ENCODE measurements around the gene NARF.
A peak's percentile ranks its signal among the peaks of the same experiment; 100 is the strongest.
"Not testable (repeated sequence)": the region's sequence is repeated elsewhere in the genome, so short reads cannot be mapped to it uniquely, and the experiment has no call there.

Gene NARF

DNA sequence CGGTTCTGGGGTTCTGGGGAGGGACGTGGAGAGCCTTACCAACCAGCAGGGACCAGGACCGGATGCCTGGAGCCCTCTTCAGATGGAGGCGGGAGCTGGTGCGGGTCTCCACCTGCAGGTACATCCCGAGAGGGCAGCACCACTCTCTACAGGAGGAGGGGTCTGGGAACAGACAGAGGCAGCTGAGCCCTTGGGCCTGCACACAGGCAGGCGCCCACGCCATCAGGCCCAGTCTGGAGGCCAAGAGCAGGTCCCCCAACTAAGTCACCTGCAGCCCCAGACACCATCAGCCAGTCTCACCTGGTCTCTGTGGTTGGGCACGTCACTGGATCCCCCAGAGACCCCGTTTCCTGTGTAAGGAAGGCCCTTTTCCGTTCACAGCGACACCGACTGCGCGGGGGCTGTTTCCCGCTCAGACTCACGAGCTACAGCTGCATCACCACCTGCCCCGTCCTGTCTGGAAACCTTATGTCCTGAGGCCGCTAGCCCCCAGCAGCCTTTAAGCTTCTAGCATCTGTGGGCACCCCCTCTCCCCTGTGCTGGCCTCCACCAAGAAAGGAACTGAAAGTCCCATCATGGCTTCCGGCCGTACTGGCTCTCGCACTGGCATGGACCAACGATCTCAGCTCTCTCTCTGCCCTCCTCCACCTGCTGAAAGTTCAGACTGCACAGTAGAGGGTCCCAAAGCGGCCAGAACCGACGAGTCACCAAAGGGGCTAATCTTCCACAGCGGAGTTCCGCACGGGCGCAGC, 9.2 kb upstream of the NARF start:
- DNase-seq, result peak; percentile 69

DNA sequence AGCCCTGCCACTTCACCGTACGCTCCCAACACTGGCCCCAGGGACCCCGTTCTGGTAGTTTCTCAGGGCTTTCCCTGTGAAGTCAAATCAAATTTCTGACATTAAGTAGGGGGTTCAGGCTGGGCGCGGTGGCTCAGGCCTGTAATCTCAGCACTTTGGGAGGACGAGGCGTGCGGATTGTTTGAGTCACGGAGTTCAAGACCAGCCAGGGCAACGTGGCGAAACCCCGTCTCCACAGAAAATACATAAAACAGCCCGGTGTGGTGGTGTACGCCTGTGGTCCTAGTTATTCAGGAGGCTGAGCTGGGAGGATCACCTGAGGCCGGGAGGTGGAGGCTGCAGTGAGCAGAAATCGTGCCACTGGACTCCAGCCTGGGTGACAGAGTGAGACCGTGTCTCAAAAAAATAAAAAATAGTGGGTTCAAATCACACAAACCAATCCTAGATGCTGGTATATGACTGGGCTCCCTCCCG, 8.6 kb upstream of the NARF start:
- peak; percentile 27 for DNase-seq

GRCh38 chr17:82450357-82451106, 8.0 kb upstream of the NARF start, which contains the start of gene CYBC1:
Gene CYBC1 (minus strand): TSS chr17:82450752. CDS start chr17:82449254, 1,498 bp downstream.
- peak; percentile 99 for DNase-seq

DNA sequence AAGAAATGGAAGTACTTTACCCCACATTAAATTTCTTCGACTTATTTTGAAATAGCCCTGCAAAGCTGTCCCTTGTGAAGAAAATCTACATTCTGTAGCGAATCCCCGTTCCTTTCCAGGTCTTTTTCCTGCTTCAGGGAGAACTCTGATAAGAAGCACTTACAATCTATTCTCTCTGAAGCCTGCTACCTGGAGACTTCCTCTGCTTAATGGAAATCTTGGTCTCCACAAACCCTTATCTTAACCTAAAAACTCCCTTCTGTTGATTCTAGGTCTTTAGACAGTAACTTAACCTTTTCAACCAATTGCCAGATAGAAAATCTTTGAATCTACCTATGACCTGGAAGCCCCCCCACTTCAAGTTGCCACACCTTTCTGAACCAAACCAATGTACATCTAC, 6.4 kb upstream of the NARF start:
- no peak for DNase-seq

- not testable (repeated sequence) for DNase-seq
These were observed 5.4 kb upstream of the NARF start for GRCh38 chr17:82453151-82453550.

DNA sequence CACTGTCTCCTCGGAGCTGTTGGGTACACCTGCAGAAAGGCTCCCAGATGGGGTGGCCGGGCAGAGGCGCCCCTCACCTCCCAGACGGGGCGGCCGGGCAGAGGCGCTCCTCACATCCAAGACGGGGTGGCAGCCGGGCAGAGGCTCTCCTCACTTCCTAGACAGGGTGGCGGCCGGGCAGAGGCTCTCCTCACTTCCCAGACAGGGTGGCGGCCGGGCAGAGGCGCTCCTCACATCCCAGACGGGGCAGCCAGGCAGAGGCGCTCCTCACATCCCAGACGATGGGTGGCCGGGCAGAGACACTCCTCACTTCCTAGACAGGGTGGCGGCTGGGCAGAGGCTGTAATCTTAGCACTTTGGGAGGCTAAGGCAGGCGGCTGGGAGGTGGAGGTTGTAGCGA, 4.8 kb upstream of the NARF start:
- DNase-seq, result not testable (repeated sequence)

DNA sequence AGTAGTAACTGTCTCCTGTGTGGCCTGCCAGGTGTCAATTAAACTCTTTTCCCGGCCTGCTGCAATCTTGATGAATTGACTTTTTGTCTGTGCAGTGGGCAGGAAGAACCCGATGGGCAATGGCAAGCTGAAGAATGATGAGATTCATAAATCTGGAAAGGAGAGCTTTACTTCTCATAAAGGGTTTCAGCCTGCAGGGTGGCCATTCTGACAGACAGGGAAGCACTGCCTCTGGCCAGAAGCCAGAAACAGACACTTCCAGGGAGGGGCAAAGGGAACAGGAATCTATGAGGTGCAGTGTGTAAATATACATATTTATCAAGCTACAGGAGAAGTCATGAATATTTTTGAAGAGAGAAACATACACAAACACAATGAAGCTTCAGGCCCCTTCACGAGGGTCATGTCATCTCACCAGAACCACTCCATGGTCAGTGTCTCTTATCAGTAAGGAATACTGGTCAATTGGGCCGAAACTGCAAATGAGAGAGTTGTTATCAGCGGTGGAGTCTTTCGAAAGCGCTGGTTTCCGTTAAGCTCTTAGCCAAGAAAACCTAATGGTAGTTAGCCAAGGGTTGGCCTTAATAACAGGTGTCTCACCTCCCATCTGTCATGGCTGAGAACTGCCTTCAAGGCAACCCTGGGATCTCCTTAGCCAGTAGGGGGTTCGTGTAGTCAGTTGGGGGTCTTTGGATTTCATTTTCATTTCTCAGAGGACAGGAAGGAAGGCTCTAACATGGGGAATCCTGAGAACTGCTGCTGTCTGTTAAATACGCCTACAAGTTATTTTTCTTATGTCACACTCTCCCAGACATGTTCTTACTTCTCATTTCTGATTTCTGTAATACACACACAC, 1.2 kb upstream of the NARF start:
- DNase-seq, result peak; percentile 67

- DNase-seq, result no peak
These were observed 687 bp upstream of the NARF start for GRCh38 chr17:82457929-82458178.

DNA sequence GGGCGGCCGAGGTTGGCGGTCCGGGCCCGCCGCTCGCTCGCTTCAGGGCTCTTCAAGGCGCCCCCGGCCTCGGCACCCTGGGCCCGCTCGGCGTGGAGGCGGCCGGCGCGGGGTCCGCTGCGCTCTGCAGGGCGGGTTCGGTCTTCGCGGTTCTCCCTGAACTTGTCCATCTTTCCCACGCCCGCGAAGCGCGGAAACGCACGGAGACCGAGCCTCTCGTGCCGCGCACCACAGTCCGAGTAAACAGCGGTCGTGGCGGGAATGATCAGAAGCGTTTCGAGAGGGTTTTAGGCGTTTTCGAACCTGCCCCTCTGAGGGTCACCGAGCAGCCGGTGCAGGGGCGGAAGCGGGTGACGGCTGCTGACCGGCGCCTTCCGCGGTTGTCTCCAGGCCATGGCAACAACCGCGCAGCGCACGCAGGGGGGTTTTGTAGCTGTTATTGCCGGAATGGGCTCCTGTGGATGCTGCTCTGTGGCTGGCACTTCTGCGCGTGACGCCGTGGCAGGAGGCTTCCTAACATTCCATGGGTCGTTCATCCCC, 414 bp downstream of the NARF start:
- peak; percentile 49 for DNase-seq

DNA sequence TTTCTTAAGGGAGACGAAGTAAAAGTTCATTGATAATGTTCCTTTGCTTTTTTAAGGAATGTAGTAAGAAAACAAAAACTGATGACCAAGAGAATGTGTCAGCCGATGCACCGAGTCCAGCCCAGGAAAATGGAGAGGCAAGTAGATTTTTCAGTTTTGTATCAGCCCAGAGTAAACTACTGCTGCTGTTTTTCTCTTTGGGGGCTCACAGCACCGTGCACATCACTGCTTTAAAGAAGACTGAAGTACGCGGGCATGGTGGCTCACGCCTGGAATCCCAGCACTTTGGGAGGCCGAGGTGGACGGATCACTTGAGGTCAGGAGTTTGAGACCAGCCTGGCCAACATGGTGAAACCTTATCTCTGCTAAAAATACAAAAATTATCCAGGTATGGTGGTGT, 1.4 kb downstream of the NARF start:
- not testable (repeated sequence) for DNase-seq

- DNase-seq, result no peak
These were observed 3.4 kb downstream of the NARF start for GRCh38 chr17:82461827-82462524.

- DNase-seq, result no peak
These were observed 4.8 kb downstream of the NARF start for GRCh38 chr17:82463391-82463790.

- no peak for DNase-seq
These were observed 5.5 kb downstream of the NARF start for GRCh38 chr17:82463925-82464566.

DNA sequence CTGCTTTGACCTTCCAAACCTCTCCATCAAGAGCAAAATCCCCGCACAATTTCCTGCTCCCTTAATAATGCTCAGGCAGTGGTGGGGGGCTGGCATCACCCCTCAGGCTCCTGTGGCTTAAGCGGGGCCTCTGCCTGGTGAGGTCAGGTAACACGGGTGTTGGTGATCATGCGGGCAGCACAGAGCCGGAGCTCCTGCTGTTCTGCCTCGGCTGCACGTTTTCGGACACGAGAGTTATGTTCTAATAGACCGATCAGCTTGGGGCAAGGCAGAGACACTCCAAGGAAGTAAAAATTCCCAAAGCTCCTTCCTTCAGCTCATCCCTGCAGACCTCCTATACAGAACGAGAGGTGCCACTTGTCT, 6.0 kb downstream of the NARF start:
- no peak for DNase-seq

GRCh38 chr17:82465023-82465603, 6.6 kb downstream of the NARF start:
- no peak for DNase-seq

- no peak for DNase-seq
These were observed 10.2 kb downstream of the NARF start for GRCh38 chr17:82468692-82469091.

DNA sequence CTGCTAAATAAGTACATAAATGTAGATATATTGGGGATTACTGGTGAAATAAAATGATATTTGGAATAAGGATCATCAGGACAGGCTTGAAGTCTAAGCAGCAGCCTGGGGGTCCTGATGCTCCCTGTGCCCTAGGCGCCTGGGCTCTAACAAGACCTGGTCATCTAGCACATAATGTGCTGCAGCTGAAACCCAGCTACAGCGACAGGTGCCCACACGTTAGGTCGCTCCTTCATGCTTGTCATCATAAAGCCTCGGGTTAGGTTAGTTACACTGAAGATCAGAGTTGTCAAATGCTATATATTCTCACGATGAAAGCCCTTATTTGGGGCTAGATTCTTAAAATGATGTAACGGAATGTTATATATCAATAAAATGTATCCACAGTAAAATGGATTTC, 11.5 kb downstream of the NARF start:
- DNase-seq, result no peak

DNA sequence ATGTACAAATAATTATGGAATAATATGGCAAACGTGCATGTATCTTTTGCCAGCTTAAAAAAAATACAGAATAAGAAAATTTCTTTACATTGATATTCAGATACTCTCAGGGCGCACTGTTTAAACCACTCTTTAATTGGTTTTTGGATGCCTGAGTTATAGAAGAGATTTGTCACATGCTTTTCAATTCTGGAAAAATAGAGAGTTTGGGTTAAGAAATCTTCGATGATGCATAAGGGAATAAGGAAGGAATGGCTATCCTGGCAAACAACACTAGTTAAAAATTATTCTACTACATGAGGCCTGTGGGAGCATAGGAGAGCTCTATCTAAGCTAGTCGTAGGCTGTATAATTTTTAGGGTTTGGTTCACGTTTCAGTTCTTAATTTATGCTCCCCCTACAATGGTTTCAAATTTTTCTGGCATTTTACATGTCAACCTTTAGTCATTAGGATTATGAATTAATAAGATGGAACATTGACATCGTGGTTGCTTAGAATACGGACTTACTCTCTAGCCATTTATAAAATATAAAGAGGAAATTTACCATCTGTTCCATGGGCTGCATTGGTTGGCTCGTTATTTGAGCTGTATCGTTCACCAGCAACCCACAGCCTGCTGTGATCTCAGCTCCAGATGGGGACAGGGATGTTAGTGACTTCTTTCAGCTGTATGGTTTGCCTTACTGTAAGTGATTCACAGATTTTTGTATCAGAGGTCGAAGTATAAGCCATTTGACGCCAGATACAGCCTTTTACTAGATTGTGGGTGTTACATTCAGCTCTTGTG, 15.9 kb downstream of the NARF start:
- DNase-seq, result no peak

- no peak for DNase-seq
These were observed 16.9 kb downstream of the NARF start for GRCh38 chr17:82475458-82475857.

DNA sequence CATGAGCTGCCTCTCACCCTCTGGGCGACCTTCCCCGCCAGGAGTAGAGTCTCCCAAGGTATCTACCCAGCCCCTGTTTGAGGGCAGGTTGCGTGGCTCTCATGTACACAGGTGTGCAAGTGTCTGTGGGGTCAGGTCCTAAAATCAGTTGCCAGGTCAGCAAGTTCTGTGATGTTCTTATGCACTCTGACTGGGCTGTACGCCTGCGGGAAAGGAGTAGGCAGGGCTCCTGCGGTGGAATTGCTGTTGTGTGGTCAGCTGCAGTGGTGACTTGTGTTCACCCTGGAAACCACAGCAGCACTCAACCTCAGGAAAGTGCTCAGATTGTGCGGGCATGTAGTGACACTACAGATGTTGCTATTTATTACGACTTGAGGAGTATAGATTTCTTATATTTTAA, 19.4 kb downstream of the NARF start:
- DNase-seq, result no peak

- no peak for DNase-seq
These were observed 21.1 kb downstream of the NARF start for GRCh38 chr17:82479602-82480001.
